Memory B cell (primary cell): ENCODE results near the gene DPP10.

Experiments used
- ATAC-seq: fragments of 150-1000 bp; cut with Tn5 transposase; 2 replicates; pipeline ENCODE4 v1.10.0; 2021; ENCODE audit warnings: low read depth, mild to moderate bottlenecking, moderate library complexity
- DNase-seq, 2 donors: peaks; one replicate each; pipeline ENCODE4 v3.0.0; 2022; ENCODE audit warnings: low spot score in 2 of 2
- H3K27ac Mint-ChIP-seq: one replicate; pipeline ENCODE4 v1.8.0; 2022; ENCODE audit warnings: mild to moderate bottlenecking, moderate library complexity, mixed read lengths
- H3K27me3 Mint-ChIP-seq: one replicate; pipeline ENCODE4 v1.8.0; 2022; ENCODE audit warnings: mixed read lengths
- H3K36me3 Mint-ChIP-seq: one replicate; pipeline ENCODE4 v1.8.0; 2022; ENCODE audit warnings: mild to moderate bottlenecking, mixed read lengths
- H3K4me1 Mint-ChIP-seq: one replicate; pipeline ENCODE4 v1.8.0; 2022; ENCODE audit warnings: mixed read lengths
- H3K4me3 Mint-ChIP-seq: one replicate; pipeline ENCODE4 v1.8.0; 2022; ENCODE audit warnings: mild to moderate bottlenecking, moderate library complexity, mixed read lengths
- H3K9me3 Mint-ChIP-seq: one replicate; pipeline ENCODE4 v1.8.0; 2022; ENCODE audit warnings: mixed read lengths

Gene DPP10

DNA sequence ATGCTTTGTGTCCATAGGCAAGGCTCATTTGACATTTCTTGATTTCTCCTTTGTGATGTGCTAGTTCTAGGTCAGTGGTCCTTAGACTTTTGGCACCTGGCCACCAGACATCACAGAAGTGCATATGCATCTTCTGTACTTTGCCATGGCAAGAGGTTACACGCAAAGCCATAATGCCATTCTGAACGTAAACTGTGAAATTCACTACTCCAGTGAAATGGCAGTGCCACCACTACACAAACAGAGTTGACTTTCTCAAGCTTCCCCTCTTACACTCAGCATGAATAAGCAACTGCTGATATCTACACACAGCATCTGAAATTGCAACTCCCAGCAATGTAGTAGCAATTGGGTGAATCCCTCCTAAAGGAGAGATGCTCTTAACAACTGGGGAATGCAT is 729.3 kb downstream of the DPP10 start:
- H3K36me3 Mint-ChIP-seq = no peaks in the 10 kb centered on the region
- no peak overlapping the region for H3K27ac Mint-ChIP-seq
- no peaks in the 10 kb centered on the region for H3K27me3 Mint-ChIP-seq
- H3K4me3 Mint-ChIP-seq = no peak overlapping the region
- DNase-seq = no peak
- no peaks in the 10 kb centered on the region for H3K9me3 Mint-ChIP-seq
- H3K4me1 Mint-ChIP-seq = no peaks in the 10 kb centered on the region
- ATAC-seq = no peak

DNA sequence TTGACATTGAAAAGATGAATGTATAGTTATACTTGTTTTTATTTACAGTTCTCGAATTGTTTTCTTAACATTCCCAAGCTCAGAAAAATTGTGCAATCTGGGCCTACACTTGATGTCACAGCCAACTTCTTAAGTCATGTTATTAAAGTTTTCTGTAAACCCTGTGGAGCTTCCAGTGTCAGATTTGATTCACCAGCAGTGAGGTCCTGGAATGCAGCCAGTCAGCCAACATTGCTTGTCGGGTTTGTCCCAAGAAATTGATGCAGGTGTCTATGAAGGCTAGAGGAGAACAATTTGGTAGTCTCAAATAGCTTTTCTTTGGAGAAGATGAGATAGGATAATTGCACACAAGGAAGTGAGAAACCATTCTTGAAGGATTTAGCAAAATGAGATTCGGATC is 732.2 kb downstream of the DPP10 start:
- no peak for DNase-seq

DNA sequence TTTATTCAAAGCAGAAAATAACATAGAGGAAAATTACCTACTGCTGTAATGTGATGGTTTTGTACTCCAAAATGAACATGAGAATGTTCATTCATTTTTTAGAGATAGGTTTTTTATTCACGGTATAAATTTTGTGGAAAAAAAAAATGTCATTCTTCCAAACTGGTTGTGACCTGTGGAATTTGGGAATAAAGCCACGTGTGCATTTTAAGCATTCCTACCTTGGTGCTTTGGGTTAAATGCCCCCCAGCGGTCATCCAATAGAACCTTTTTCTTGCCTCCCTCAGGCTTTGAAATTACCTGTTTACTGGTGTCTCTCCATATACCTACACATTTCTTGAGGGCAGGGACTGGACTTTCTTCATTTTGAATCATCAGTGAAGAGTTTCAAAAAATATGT is 740.7 kb downstream of the DPP10 start:
- no peaks in the 10 kb centered on the region for H3K27me3 Mint-ChIP-seq
- ATAC-seq = no peak
- no peak overlapping the region for H3K27ac Mint-ChIP-seq

More for the DNA sequence above, 732.2 kb downstream of the DPP10 start:
- H3K36me3 Mint-ChIP-seq = no peaks in the 10 kb centered on the region
- H3K4me3 Mint-ChIP-seq = no peak overlapping the region
- no peak overlapping the region for H3K27ac Mint-ChIP-seq
- no peaks in the 10 kb centered on the region for H3K4me1 Mint-ChIP-seq
- no peaks in the 10 kb centered on the region for H3K27me3 Mint-ChIP-seq
- ATAC-seq = no peak
- no peaks in the 10 kb centered on the region for H3K9me3 Mint-ChIP-seq

DNA sequence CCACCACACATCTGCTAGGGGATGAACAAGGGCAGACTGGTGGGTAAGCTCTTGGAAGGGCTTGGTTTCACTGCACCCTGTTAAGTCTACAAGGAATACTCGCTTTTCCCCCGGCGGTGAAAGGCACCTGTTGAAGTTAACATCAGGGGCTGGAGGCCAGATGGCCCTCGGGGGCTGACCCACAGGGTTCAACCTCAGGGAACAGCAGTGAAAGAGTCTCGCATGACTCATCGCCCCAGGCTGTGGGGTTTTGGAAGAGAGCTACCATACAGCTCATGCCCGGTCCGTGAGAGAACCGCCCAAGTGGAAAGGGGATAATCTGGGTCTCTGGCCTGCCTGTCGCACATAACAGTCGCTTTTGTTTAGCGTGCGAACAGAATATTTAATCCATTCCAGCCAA is 748.0 kb downstream of the DPP10 start:
- Mint-ChIP-seq H3K4me1 (no peaks in the 10 kb centered on the region), H3K36me3 (no peaks in the 10 kb centered on the region), H3K9me3 (peaks cover 13% of the 10 kb centered on the region), H3K27me3 (no peaks in the 10 kb centered on the region), H3K4me3 (no peak overlapping the region), H3K27ac (no peak overlapping the region)
- DNase-seq = no peak
- ATAC-seq = no peak

More for the DNA sequence above, 740.7 kb downstream of the DPP10 start:
- Mint-ChIP-seq H3K9me3 (peaks cover 5% of the 10 kb centered on the region), H3K4me1 (no peaks in the 10 kb centered on the region), H3K4me3 (no peak overlapping the region), H3K36me3 (no peaks in the 10 kb centered on the region)
- no peak for DNase-seq

DNA sequence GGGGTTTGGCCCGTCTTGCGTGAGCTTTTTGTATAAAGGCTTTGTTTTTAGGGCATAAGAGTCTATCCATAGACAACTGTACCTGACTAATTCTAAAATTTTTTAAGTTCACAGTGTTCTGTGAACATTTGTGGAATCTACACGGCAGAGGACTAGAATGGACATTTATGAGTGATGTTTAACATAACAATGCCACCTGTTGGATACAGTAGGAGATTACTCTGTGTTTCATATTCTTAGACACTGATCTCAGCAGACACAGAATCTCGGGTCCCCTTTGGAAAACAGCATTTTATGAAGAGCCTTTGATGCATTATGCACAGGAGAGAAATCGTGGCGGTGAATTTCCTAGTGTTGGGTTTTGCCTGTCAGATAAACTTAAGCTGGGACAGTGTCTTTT is 752.2 kb downstream of the DPP10 start:
- DNase-seq (no peak), ATAC-seq (no peak)
- H3K27ac Mint-ChIP-seq = no peak overlapping the region
- H3K36me3 Mint-ChIP-seq = no peaks in the 10 kb centered on the region
- no peak overlapping the region for H3K4me3 Mint-ChIP-seq
- no peaks in the 10 kb centered on the region for H3K4me1 Mint-ChIP-seq
- H3K27me3 Mint-ChIP-seq = no peaks in the 10 kb centered on the region
- peaks cover 3% of the 10 kb centered on the region for H3K9me3 Mint-ChIP-seq

DNA sequence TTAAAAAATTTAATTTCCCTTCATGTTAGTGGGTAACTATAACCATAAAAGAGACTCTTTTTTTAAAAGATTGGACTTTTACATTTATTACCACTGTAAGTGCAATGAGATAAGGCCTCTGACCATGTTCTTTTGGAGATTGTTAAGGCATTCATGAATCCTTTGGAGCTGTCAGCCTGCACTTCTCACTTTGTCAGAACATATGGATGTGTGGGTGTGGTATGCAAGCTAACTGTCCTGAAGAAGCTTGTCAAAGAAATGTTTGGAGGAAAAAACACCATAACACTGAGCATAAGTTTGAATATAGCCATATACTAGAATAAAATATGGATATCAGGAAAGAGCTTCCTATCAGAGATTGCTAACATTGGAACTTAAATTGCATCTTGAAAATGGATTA is 754.1 kb downstream of the DPP10 start:
- Mint-ChIP-seq H3K27me3 (no peaks in the 10 kb centered on the region), H3K4me3 (no peak overlapping the region), H3K4me1 (no peaks in the 10 kb centered on the region), H3K36me3 (no peaks in the 10 kb centered on the region), H3K9me3 (no peaks in the 10 kb centered on the region), H3K27ac (no peak overlapping the region)
- ATAC-seq (no peak), DNase-seq (no peak)

DNA sequence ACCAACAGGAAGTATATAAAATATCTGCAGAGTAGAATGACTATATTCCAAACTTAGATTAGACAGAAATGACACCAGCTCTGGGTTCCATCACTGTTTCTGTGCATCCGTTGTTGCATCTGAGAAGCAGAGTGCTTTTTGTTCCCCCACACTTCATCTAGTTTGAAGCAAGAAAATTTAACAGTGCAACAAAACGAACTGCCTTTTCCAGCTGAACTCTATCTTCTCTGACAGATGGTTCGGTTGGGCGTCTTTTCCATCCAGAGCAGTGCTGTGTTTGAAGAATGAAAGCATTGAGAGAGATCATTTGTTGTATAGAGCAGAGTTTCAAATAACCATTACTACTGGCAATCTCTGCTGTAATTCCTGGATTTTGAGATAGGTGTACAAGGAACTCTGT is 757.5 kb downstream of the DPP10 start:
- H3K4me1 Mint-ChIP-seq = no peaks in the 10 kb centered on the region
- H3K9me3 Mint-ChIP-seq = peaks cover 5% of the 10 kb centered on the region
- no peak for ATAC-seq
- peaks cover 1% of the 10 kb centered on the region for H3K36me3 Mint-ChIP-seq
- H3K4me3 Mint-ChIP-seq = no peak overlapping the region
- no peak for DNase-seq
- H3K27ac Mint-ChIP-seq = no peak overlapping the region
- H3K27me3 Mint-ChIP-seq = no peaks in the 10 kb centered on the region

DNA sequence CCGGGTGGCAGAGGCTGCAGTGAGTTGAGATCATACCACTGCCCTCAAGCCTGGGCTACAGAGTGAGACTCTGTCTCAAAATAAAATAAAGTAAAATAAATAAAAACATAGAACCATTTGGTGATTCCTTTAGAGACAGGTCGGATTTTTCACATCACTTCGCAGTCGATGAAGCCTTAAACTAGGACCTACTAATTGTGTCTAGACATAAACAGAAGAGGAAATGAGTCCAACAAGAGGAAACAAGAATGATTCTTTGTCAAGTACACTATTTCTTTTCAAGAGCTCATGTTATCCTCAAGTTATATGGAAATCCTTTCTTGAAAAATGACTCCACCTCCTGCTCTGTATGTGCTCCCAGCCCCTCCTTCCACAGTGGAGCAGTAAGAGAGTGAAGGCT is 758.9 kb downstream of the DPP10 start:
- no peaks in the 10 kb centered on the region for H3K4me1 Mint-ChIP-seq
- no peak overlapping the region for H3K4me3 Mint-ChIP-seq
- no peak overlapping the region for H3K27ac Mint-ChIP-seq
- H3K9me3 Mint-ChIP-seq = peaks cover 8% of the 10 kb centered on the region
- DNase-seq (no peak), ATAC-seq (no peak)
- peaks cover 1% of the 10 kb centered on the region for H3K36me3 Mint-ChIP-seq
- no peaks in the 10 kb centered on the region for H3K27me3 Mint-ChIP-seq

DNA sequence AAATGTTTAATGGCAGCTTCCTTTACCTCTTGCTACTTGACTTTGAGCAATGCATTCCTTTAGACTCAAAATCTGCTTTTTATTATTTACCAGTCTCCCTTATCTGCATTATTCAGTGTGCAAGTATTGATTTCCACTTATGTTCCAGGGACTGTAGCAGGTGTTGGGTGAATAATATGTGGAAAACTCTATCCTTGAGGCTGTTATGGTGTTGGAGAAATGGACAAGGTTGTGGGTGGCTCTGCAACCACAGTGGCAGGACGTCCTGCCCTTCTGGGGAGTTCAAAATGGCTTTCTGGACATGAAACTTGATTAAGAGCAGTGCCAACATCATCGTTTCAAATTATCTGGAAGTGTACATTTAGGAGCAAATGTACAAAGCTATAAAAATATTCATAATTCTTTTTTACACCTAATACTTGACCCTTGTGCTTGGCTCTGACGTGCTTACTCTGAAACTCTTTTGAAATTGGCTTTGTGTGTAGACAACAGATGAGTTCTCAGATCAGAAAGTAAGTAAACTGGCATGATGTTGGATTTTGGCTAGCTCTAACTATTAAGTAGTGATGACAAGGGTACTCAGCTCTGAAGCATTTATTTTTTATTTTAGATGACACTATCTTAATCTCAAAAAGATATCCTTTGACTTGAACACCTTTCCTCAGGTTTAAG is 766.2 kb downstream of the DPP10 start:
- Mint-ChIP-seq H3K36me3 (no peaks in the 10 kb centered on the region), H3K9me3 (peaks cover 5% of the 10 kb centered on the region), H3K4me1 (no peaks in the 10 kb centered on the region), H3K27ac (no peak overlapping the region), H3K27me3 (no peaks in the 10 kb centered on the region), H3K4me3 (no peak overlapping the region)
- ATAC-seq (no peak), DNase-seq (no peak)

DNA sequence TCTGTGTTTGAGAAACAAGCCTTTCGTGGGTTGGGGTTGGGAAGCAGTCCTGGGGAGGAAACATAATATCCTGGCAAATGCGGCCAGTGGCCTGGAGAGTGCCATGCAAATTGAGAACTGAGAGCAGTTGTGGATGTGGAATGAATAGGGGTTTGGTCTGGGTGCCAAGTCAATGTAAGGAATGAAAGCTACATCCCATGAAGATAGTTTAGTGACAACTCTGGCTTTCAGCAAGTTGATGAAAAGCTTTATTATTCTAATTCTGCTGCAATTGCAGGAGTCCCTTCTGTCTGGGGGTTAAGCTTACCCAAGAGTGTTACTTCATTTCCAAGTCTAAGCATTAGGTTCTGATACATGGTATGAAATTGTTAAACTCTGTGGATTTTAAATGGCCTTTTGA is 771.6 kb downstream of the DPP10 start:
- H3K27me3 Mint-ChIP-seq = no peaks in the 10 kb centered on the region
- H3K36me3 Mint-ChIP-seq = no peaks in the 10 kb centered on the region
- H3K4me3 Mint-ChIP-seq = no peak overlapping the region
- H3K27ac Mint-ChIP-seq = no peak overlapping the region
- ATAC-seq (no peak), DNase-seq (no peak)
- no peaks in the 10 kb centered on the region for H3K4me1 Mint-ChIP-seq
- peaks cover 3% of the 10 kb centered on the region for H3K9me3 Mint-ChIP-seq

DNA sequence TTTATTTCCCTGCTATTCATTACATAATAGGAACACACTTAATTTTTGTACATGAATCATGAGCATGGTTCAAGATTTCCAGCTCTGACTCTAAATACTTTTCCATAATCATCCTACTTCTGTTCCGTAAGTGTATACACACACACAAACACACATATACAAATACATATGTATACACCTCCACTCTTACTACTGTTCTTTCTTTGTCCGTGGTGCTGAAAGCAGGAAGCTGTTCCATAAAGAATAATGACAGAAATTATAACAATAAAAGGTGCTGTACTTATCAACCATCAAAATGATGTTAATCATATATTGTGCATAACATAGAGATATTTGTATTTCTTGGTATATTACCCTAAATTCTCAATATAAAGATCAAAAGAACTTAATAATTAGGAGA is 776.9 kb downstream of the DPP10 start:
- H3K4me1 Mint-ChIP-seq = no peaks in the 10 kb centered on the region
- H3K27ac Mint-ChIP-seq = no peak overlapping the region
- no peak overlapping the region for H3K4me3 Mint-ChIP-seq
- DNase-seq (no peak), ATAC-seq (no peak)
- peaks cover 8% of the 10 kb centered on the region for H3K9me3 Mint-ChIP-seq
- H3K27me3 Mint-ChIP-seq = no peaks in the 10 kb centered on the region
- no peaks in the 10 kb centered on the region for H3K36me3 Mint-ChIP-seq

DNA sequence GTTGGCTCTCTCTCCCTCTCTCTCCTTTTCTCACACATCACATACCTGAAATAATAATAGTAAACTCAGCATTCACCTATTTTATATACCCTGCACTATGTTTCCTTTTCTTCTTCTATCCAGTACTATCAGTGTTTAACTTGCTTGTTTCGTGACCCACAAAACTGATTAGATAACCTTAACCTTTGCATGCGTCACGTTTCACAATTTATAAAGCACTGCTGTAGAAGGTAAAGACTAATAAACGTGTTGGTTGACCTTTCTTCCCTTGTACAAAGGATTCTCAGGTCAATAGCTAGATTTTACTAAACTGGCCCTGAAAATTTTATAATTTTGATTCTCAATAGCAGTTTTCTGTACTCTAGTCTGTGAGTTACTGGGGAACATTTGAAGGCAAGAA is 791.7 kb downstream of the DPP10 start:
- Mint-ChIP-seq H3K27ac (no peak overlapping the region), H3K36me3 (no peaks in the 10 kb centered on the region), H3K27me3 (no peaks in the 10 kb centered on the region), H3K4me3 (no peak overlapping the region), H3K4me1 (no peaks in the 10 kb centered on the region), H3K9me3 (peaks cover 2% of the 10 kb centered on the region)
- no peak for ATAC-seq
- no peak for DNase-seq

DNA sequence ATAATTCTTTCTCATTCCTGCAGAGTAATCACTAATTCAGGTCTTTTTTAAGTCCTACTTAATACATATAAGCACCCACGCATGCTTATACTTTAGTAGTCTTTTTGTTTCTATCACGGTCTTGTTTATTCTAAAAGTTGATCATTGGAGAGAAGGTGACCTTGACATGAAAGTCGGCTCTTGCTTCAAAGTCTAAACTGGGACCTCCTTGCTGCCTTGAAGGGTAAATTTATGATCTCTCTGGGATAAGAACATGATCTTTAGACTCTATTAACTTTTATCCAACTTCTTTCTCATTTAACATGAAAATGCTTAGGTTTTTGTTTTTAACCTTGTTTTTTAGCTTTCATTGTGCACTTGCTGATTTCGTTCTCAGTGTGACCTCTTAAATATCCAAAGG is 792.3 kb downstream of the DPP10 start:
- no peaks in the 10 kb centered on the region for H3K27me3 Mint-ChIP-seq
- peaks cover 2% of the 10 kb centered on the region for H3K9me3 Mint-ChIP-seq
- ATAC-seq = no peak

DNA sequence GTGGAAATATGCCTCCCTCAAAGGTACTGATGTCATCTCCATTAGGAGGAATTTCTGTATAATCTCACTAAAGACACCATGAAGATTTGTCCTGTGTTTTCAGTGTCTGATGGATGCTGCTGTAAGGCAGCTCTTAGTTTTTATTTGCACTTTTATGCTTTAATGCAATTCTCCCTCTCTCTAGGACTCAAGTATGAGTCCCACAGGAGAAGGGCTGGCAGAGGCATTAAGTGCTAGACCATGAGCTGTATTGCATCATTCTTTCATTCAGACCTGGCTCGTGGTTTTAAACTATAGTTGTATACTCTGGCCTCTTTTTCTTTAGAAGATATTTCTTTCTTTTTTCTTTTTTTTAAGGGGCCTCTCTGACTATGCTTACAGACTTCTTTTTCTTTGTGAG is 805.6 kb downstream of the DPP10 start:
- no peaks in the 10 kb centered on the region for H3K27me3 Mint-ChIP-seq
- H3K4me3 Mint-ChIP-seq = no peak overlapping the region
- H3K4me1 Mint-ChIP-seq = no peaks in the 10 kb centered on the region
- no peaks in the 10 kb centered on the region for H3K36me3 Mint-ChIP-seq
- DNase-seq (no peak), ATAC-seq (no peak)
- peaks cover 7% of the 10 kb centered on the region for H3K9me3 Mint-ChIP-seq
- no peak overlapping the region for H3K27ac Mint-ChIP-seq

More for the DNA sequence above, 792.3 kb downstream of the DPP10 start:
- H3K4me3 Mint-ChIP-seq = no peak overlapping the region
- H3K4me1 Mint-ChIP-seq = no peaks in the 10 kb centered on the region
- no peak overlapping the region for H3K27ac Mint-ChIP-seq
- DNase-seq = no peak
- no peaks in the 10 kb centered on the region for H3K36me3 Mint-ChIP-seq

DNA sequence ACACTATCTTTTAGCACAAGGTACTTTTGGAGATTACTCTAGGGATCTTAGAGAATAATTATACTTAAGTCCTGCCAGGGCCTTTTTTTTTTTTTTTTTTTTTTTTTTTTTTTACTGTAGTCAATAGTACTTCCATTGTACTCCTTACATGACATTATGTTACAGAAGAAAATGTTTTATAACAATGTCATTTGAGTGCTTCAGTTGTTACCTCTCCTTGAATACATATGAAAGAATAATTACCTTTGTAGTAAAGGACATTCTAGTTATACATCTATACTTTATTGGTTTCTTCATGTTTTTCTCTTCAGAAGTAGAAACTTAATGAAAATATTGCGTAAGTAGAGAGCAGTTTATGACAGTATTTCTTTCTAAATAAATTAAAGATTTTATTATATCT is 834.9 kb downstream of the DPP10 start:
- Mint-ChIP-seq H3K36me3 (no peaks in the 10 kb centered on the region), H3K4me1 (no peaks in the 10 kb centered on the region)
- ATAC-seq = no peak

More for the DNA sequence above, 834.9 kb downstream of the DPP10 start:
- no peak overlapping the region for H3K4me3 Mint-ChIP-seq
- no peak for DNase-seq
- H3K9me3 Mint-ChIP-seq = no peaks in the 10 kb centered on the region
- no peak overlapping the region for H3K27ac Mint-ChIP-seq
- H3K27me3 Mint-ChIP-seq = no peaks in the 10 kb centered on the region
